K562 (cell line): ENCODE results near the gene GAB2. TPM values are rescaled to one million over a fixed set of nuclear protein-coding genes. Genes with fewer than 3 reads are reported as not detected.

Experiments
- ATAC-seq: fragments of 200-7000 bp; cut with Tn5 transposase; 3 replicates; pipeline ENCODE4 v1.9.1; 2020; ENCODE audit warnings: moderate library complexity
- BruUV-seq: library from RNA; stranded (reverse); fragments of 400-500 nt; replicated peaks from 2 replicates; lab custom pipeline; 2021; lab: Mats Ljungman, UMichigan
- CTCF ChIA-PET: fragments of 300-600 bp; formaldehyde crosslinking; extraction: SDS; loops from one replicate; lab custom pipeline; 2021; ENCODE audit warnings: low intra/inter-chr PET ratio; lab: Yijun Ruan, JAX
- POLR2A ChIA-PET: fragments of 300-600, 350-650 bp; sonication (Branson Sonifier 250); formaldehyde crosslinking; extraction: SDS; loops from one replicate; lab custom pipeline; 2021; ENCODE audit warnings: antibody characterized with exemption, inconsistent platforms; lab: Yijun Ruan, JAX
- DNase-seq, 4 experiments: peaks; one replicate each; pipeline versions ENCODE4 v3.0.0 to v3.0.0-alpha.2; 2011 to 2018; ENCODE audit warnings: low spot score in 3 of 4, mixed read lengths in 3 of 4; ENCODE audit errors: extremely low read depth in 1 of 4
- FAIRE-seq: peaks from 2 replicates; lab custom pipeline; 2011; peaks lifted over from hg19 to GRCh38; lab: Jason Lieb, UNC
- H2AFZ ChIP-seq: 2 replicates; pipeline ENCODE4 v1.6.0; 2011; ENCODE audit warnings: low read depth, low read length, control low read depth, inconsistent platforms
- H3K27ac ChIP-seq: fragments of 200-600 bp; 3 replicates; pipeline ENCODE4 v1.8.0; 2011; ENCODE audit warnings: low read depth, mild to moderate bottlenecking, control low read depth, inconsistent platforms, low read length, moderate library complexity, mixed read lengths; ENCODE audit errors: extremely low read depth
- H3K27me3 ChIP-seq, 2 experiments: fragments of 300-600 bp in 1 of 2; 2 replicates in 1 of 2; 3 replicates in 1 of 2; pipeline versions ENCODE4 v1.6.0 to v1.8.0; 2011; ENCODE audit warnings: inconsistent platforms in 2 of 2, low read length in 2 of 2, mild to moderate bottlenecking in 1 of 2, mixed read lengths in 1 of 2, moderate library complexity in 1 of 2; ENCODE audit not compliant: control insufficient read depth in 2 of 2, insufficient read depth in 2 of 2
- H3K36me3 ChIP-seq: fragments of 300-600 bp; 3 replicates; pipeline ENCODE4 v1.8.0; 2011; ENCODE audit warnings: mild to moderate bottlenecking, low read length, inconsistent platforms; ENCODE audit not compliant: control insufficient read depth, insufficient read depth
- H3K4me1 ChIP-seq, 2 experiments: fragments of 200-600 bp in 1 of 2; replicated peaks in 1 of 2; 2 replicates in 1 of 2; 3 replicates in 1 of 2; pipeline versions ENCODE4 v1.5.1 to v1.8.0; 2011; ENCODE audit warnings: inconsistent platforms in 2 of 2, low read length in 2 of 2, mild to moderate bottlenecking in 1 of 2, mixed read lengths in 1 of 2, moderate library complexity in 1 of 2; ENCODE audit not compliant: control insufficient read depth in 2 of 2, insufficient read depth in 2 of 2
- H3K4me2 ChIP-seq: 2 replicates; pipeline ENCODE4 v1.6.1; 2011; ENCODE audit warnings: low read length, control low read depth, inconsistent platforms, mixed read lengths; ENCODE audit not compliant: insufficient read depth
- H3K4me3 ChIP-seq: fragments of 200-600 bp; sonication (generic), shearing (Covaris generic); 2 replicates; pipeline ENCODE4 v1.5.1; 2016; ENCODE audit warnings: control low read depth, inconsistent platforms
- H3K79me2 ChIP-seq: fragments of 200-600 bp; 3 replicates; pipeline ENCODE4 v1.8.0; 2011; ENCODE audit warnings: low read length, inconsistent platforms; ENCODE audit not compliant: control insufficient read depth, insufficient read depth
- H3K9ac ChIP-seq, 2 experiments: 2 replicates each; pipeline versions ENCODE4 v1.6.0 to v1.6.1; 2011; ENCODE audit warnings: low read depth in 2 of 2, low read length in 2 of 2, control low read depth in 1 of 2, inconsistent platforms in 1 of 2, mild to moderate bottlenecking in 1 of 2, mixed read lengths in 1 of 2; ENCODE audit not compliant: insufficient read depth in 1 of 2
- H3K9me1 ChIP-seq: one replicate; pipeline ENCODE4 v1.6.0; 2011; ENCODE audit warnings: inconsistent platforms, mild to moderate bottlenecking, low read length, moderate library complexity; ENCODE audit not compliant: control insufficient read depth, insufficient read depth
- H3K9me3 ChIP-seq: replicated peaks from 2 replicates; pipeline ENCODE4 v1.5.1; 2011; ENCODE audit warnings: low read depth, low read length, inconsistent platforms; ENCODE audit not compliant: control insufficient read depth, insufficient read depth
- H4K20me1 ChIP-seq: replicated peaks from 2 replicates; pipeline ENCODE4 v1.6.1; 2011; ENCODE audit warnings: low read length, inconsistent platforms, mixed read lengths; ENCODE audit not compliant: control insufficient read depth, insufficient read depth
- ATF1 ChIP-seq, 2 experiments: fragments of 450-650 bp in 1 of 2; IDR thresholded peaks; 2 replicates each; pipeline ENCODE4 v1.6.1; 2016; ENCODE audit warnings: missing compliant biosample characterization in 1 of 2, missing genetic modification characterization in 1 of 2
- BMI1 ChIP-seq: fragments of 150-350 bp; IDR thresholded peaks from 2 replicates; pipeline ENCODE4 v1.6.1; 2014; ENCODE audit warnings: low read length
- CTBP1 ChIP-seq: fragments of 450-650 bp; IDR thresholded peaks from 2 replicates; pipeline ENCODE4 v1.6.1; 2016; ENCODE audit warnings: borderline replicate concordance
- ELF2 ChIP-seq: fragments of 250-450 bp; sonication (Bioruptor Pico); IDR thresholded peaks from 2 replicates; pipeline ENCODE4 v1.5.0; 2021; ENCODE audit warnings: mild to moderate bottlenecking
- GABPB2 ChIP-seq: fragments of 250-450 bp; sonication (Bioruptor Pico); conservative IDR thresholded peaks from 2 replicates; pipeline ENCODE4 v1.5.1; 2021; ENCODE audit warnings: mild to moderate bottlenecking
- HNRNPLL ChIP-seq: fragments of 200-400 bp; formaldehyde crosslinking; IDR thresholded peaks from 2 replicates; pipeline ENCODE4 v1.6.1; 2017; ENCODE audit warnings: low read length, low read depth, mild to moderate bottlenecking; ENCODE audit not compliant: poor library complexity, severe bottlenecking
- ILK ChIP-seq: fragments of 450-650 bp; IDR thresholded peaks from 2 replicates; pipeline ENCODE4 v1.6.1; 2016; ENCODE audit warnings: missing genetic modification characterization, low read depth, mild to moderate bottlenecking, missing compliant biosample characterization, moderate library complexity, borderline replicate concordance
- KDM1A ChIP-seq, 2 experiments: fragments of 450-650 bp; IDR thresholded peaks; 2 replicates each; pipeline ENCODE4 v1.6.1; 2016; ENCODE audit warnings: mild to moderate bottlenecking in 2 of 2
- KLF1 ChIP-seq: fragments of 450-650 bp; IDR thresholded peaks from 2 replicates; pipeline ENCODE4 v1.6.1; 2016; ENCODE audit warnings: missing genetic modification characterization, missing compliant biosample characterization
- MYC ChIP-seq, 2 experiments: fragments of 250-450 bp in 1 of 2; sonication (Bioruptor Pico) in 1 of 2; IDR thresholded peaks; 2 replicates each; pipeline versions ENCODE4 v1.5.1 to v1.6.1; 2012 to 2021; ENCODE audit warnings: low read depth in 2 of 2, borderline replicate concordance in 1 of 2, improper control_type of control experiment in 1 of 2, low read length in 1 of 2, mild to moderate bottlenecking in 1 of 2, moderate library complexity in 1 of 2
- POLR2H ChIP-seq: IDR thresholded peaks from 2 replicates; pipeline ENCODE4 v1.6.1; 2016; ENCODE audit warnings: missing genetic modification characterization, low read depth, mild to moderate bottlenecking, control low read depth, missing compliant biosample characterization, moderate library complexity
- RAD21 ChIP-seq, 2 experiments: fragments of 250-450 bp in 1 of 2; fragments of 450-650 bp in 1 of 2; sonication (Bioruptor Pico) in 1 of 2; formaldehyde crosslinking in 1 of 2; IDR thresholded peaks in 1 of 2; conservative IDR thresholded peaks in 1 of 2; 2 replicates each; pipeline versions ENCODE4 v1.4.0 to v1.8.0; 2020 to 2022; ENCODE audit warnings: mild to moderate bottlenecking in 2 of 2, moderate library complexity in 1 of 2
- RBM39 ChIP-seq: fragments of 200-400 bp; formaldehyde crosslinking; optimal IDR thresholded peaks from 2 replicates; pipeline ENCODE3; 2018; ENCODE audit warnings: low read depth, low read length
- SMAD2 ChIP-seq: fragments of 150-350 bp; IDR thresholded peaks from 2 replicates; pipeline ENCODE4 v1.6.1; 2014; ENCODE audit warnings: low read depth, mild to moderate bottlenecking, low read length
- SMARCC2 ChIP-seq: fragments of 450-650 bp; IDR thresholded peaks from 2 replicates; pipeline ENCODE4 v1.6.1; 2017; ENCODE audit warnings: antibody characterized with exemption, moderate library complexity, mild to moderate bottlenecking, low read depth
- SP2 ChIP-seq: IDR thresholded peaks from 2 replicates; pipeline ENCODE4 v1.6.1; 2011; ENCODE audit warnings: mild to moderate bottlenecking, low read depth, low read length, moderate library complexity; ENCODE audit not compliant: poor library complexity, severe bottlenecking; ENCODE audit errors: extremely low read depth
- SRF ChIP-seq, 2 experiments: fragments of 250-450, 450-650 bp in 1 of 2; sonication (Bioruptor Pico) in 1 of 2; sonication (generic) in 1 of 2; formaldehyde crosslinking; IDR thresholded peaks; 2 replicates each; pipeline versions ENCODE4 v1.5.0 to v1.5.1; 2020 to 2022; ENCODE audit warnings: mild to moderate bottlenecking in 1 of 2, missing genetic modification reagents in 1 of 2
- THRA ChIP-seq: fragments of 450-650 bp; IDR thresholded peaks from 2 replicates; pipeline ENCODE4 v1.6.1; 2017; ENCODE audit warnings: mild to moderate bottlenecking, moderate library complexity
- ZC3H4 ChIP-seq: sonication (generic); formaldehyde crosslinking; IDR thresholded peaks from 2 replicates; pipeline ENCODE4 v1.9.0; 2021; ENCODE audit warnings: missing genetic modification reagents, borderline replicate concordance
- ZNF384 ChIP-seq: IDR thresholded peaks from 2 replicates; pipeline ENCODE4 v1.6.1; 2012; ENCODE audit warnings: low read depth, low read length, improper control_type of control experiment
- ZNF445 ChIP-seq: fragments of 250-450 bp; sonication (Bioruptor Pico); IDR thresholded peaks from 2 replicates; pipeline ENCODE4 v1.4.0; 2020; ENCODE audit warnings: low read depth, mild to moderate bottlenecking, moderate library complexity
- WGBS: fragments of 100-300 bp; shearing (Covaris generic); methylation state at CpG from one replicate; pipeline ENCODE4 v1.1.6; 2016; ENCODE audit warnings: low coverage, mixed read lengths; ENCODE audit not compliant: insufficient coverage; ENCODE audit errors: missing lambda C conversion rate; 5-methylcytosine and 5-hydroxymethylcytosine counted together
- in situ Hi-C: fragments of 300-500 bp; cut with MboI; formaldehyde crosslinking; loops from 4 replicates; pipeline ENCODE4 v1.15.0; 2018; ENCODE audit warnings: inconsistent platforms, mixed read lengths
- intact Hi-C: fragments of 100-400 bp; cut with micrococcal nuclease; formaldehyde crosslinking; loops from 2 replicates; pipeline ENCODE4 v1.14.2; 2022
- polyA plus RNA-seq, 8 experiments: library from polyadenylated mRNA; depleted of rRNA in 4 of 8; stranded (reverse) in 5 of 8; unstranded in 3 of 8; fragments of >200 nt; fragmentation: Nextera tagmentation in 2 of 8; fragmentation: Illumina TruSeq in 1 of 8; extraction: Ambion mirVana in 2 of 8; extraction: Trizol in 1 of 8; gene quantifications; 2 replicates each; pipeline versions ENCODE4 v1.2.1 to v1.2.3, GENCODE V29; 2011 to 2014; ENCODE audit warnings: inconsistent platforms in 1 of 8, missing spikeins in 1 of 8
- total RNA-seq, 7 experiments: library from RNA; depleted of rRNA in 6 of 7; stranded (reverse); fragments of >200 nt in 6 of 7; fragmentation: Illumina TruSeq in 2 of 7; extraction: Trizol in 2 of 7; gene quantifications; 2 replicates each; pipeline versions ENCODE4 v1.2.1 to v1.2.3, GENCODE V29; 2011 to 2021; ENCODE audit warnings: low replicate concordance in 1 of 7

GAB2 gene
- total and polyA plus RNA-seq, 9 of the 15 experiments (the other 6 are each of a cell fraction or from before 2014, with no cell fraction given): 2.3 to 35.2 (median 16.1) TPM

- ATAC-seq (no peak; the same call in 2 of the 3 replicates), DNase-seq (peak in 1 of 4 experiments; percentile 24), FAIRE-seq (no peak)
- no peak overlapping the region for H3K9ac ChIP-seq
- no peak overlapping the region for H3K4me3 ChIP-seq
- H3K9me3 ChIP-seq: no peaks in the 10 kb centered on the region
- peak overlapping the region; percentile 2; the same call in 1 of the 2 replicates for H2AFZ ChIP-seq
- intact Hi-C loops (loop anchor here (5.0 kb wide), 1 partner anchor 105 kb away; no protein-coding TSS in a partner anchor), in situ Hi-C loops (no loop called here)
- no peaks in the 10 kb centered on the region for H3K27me3 ChIP-seq
- no peaks in the 10 kb centered on the region; the same call in 2 of the 3 replicates for H3K36me3 ChIP-seq
- peaks cover 62% of the 10 kb centered on the region for H3K79me2 ChIP-seq
- H4K20me1 ChIP-seq: no peaks in the 10 kb centered on the region
- H3K4me2 ChIP-seq: no peak overlapping the region
- WGBS: 37% methylated on average over 4 of the region's 4 CpGs
- H3K9me1 ChIP-seq: no peaks in the 10 kb centered on the region
- H3K4me1 ChIP-seq: peaks cover 13 to 66% of the 10 kb centered on the region in 2 experiments; a peak in 4 of 5 replicates
- ChIA-PET CTCF (no interaction called here), POLR2A (interaction anchor here (0.6 kb wide), 1 partner anchor 910 kb away, joined by 3 read pairs; no protein-coding TSS in a partner anchor)
- no TSS peak for BruUV-seq
- peak overlapping the region; percentile 19; the same call in 1 of the 3 replicates for H3K27ac ChIP-seq
- TF ChIP-seq KDM1A (IDR thresholded peaks at IDR 0.05) (no peak), RAD21 (CRISPR knock-in tag; conservative IDR thresholded peaks at IDR 0.05 in 1 of 2, IDR thresholded peaks at IDR 0.05 in 1 of 2) (no peak), CTBP1 (no peak), SMARCC2 (no peak), ELF2 (CRISPR knock-in tag) (no peak), RBM39 (no peak), SRF (CRISPR knock-in tag; IDR thresholded peaks at IDR 0.05) (peak in 1 of 2 experiments; percentile 80; a peak in 1 of 4 replicates), HNRNPLL (no peak), GABPB2 (CRISPR knock-in tag) (no peak), ATF1 (CRISPR knock-in tag; IDR thresholded peaks at IDR 0.05) (no peak), ATF1 (tag; IDR thresholded peaks at IDR 0.05) (peak; percentile 39; the same call in 1 of the 2 replicates), SMAD2 (no peak), ILK (tag) (no peak), ZNF384 (no peak), MYC (IDR thresholded peaks at IDR 0.05; ENCODE audit: low read depth, low read length) (no peak), MYC (CRISPR knock-in tag; IDR thresholded peaks at IDR 0.05; ENCODE audit: borderline replicate concordance, low read depth) (no peak), KLF1 (tag) (no peak), THRA (no peak), SP2 (no peak), ZNF445 (CRISPR knock-in tag) (no peak), ZC3H4 (CRISPR knock-in tag) (no peak), POLR2H (peak; percentile 24; the same call in 1 of the 2 replicates), BMI1 (no peak)
Measured at GRCh38 chr11:78336877-78337553, 80.6 kb downstream of the GAB2 start.
